Activated CD4-positive, CD25-positive, alpha-beta regulatory T cell treated with anti-CD3 and anti-CD28 coated beads, Interleukin-2, amount 50 U/mL, for 16 hours (primary cell): ENCODE measurements around the gene ZNF567.
"Not testable (repeated sequence)": the region's sequence is repeated elsewhere in the genome, so short reads cannot be mapped to it uniquely, and the experiment has no call there.

Experiments
- DNase-seq: peaks from one replicate; pipeline ENCODE4 v3.0.0-alpha.2; 2020; ENCODE audit warnings: low read depth, low spot score

Gene ZNF567

GRCh38 chr19:36687214-36688056 lies at the start of gene ZNF567:
ZNF567 (plus strand) TSS chr19:36687612; CDS start chr19:36694868, 7,256 bp downstream.
- peak; percentile 95 for DNase-seq

GRCh38 chr19:36638862-36639510 lies 48.4 kb upstream of the ZNF567 start:
- no peak for DNase-seq

- no peak for DNase-seq
Observed at GRCh38 chr19:36646746-36647145, 40.7 kb upstream of the ZNF567 start.

GRCh38 chr19:36652958-36653357 lies 34.5 kb upstream of the ZNF567 start:
- DNase-seq: no peak

GRCh38 chr19:36665832-36666231 lies 21.6 kb upstream of the ZNF567 start:
- DNase-seq: no peak

- no peak for DNase-seq
Observed at GRCh38 chr19:36668646-36669045, 18.8 kb upstream of the ZNF567 start.

- no peak for DNase-seq
Observed at GRCh38 chr19:36672368-36672767, 15.0 kb upstream of the ZNF567 start.

GRCh38 chr19:36674201-36674600 lies 13.2 kb upstream of the ZNF567 start:
- no peak for DNase-seq

- DNase-seq: no peak
Observed at GRCh38 chr19:36679455-36679854, 8.0 kb upstream of the ZNF567 start.

GRCh38 chr19:36685835-36686234 lies 1.6 kb upstream of the ZNF567 start:
- no peak for DNase-seq

GRCh38 chr19:36686365-36687213 lies 823 bp upstream of the ZNF567 start:
- DNase-seq: no peak

GRCh38 chr19:36688058-36688457 lies 646 bp downstream of the ZNF567 start:
- DNase-seq: no peak

- DNase-seq: no peak
Observed at GRCh38 chr19:36707134-36707533, 19.7 kb downstream of the ZNF567 start.

- DNase-seq: no peak
Observed at GRCh38 chr19:36709423-36709822, 22.0 kb downstream of the ZNF567 start.

GRCh38 chr19:36719687-36720556 lies 32.5 kb downstream of the ZNF567 start:
- no peak for DNase-seq

GRCh38 chr19:36736166-36736565 lies 48.8 kb downstream of the ZNF567 start:
- DNase-seq: not testable (repeated sequence)

GRCh38 chr19:36745870-36746269 lies 58.5 kb downstream of the ZNF567 start:
- no peak for DNase-seq

- DNase-seq: no peak
Observed at GRCh38 chr19:36747750-36748149, 60.3 kb downstream of the ZNF567 start.

GRCh38 chr19:36748431-36749275 lies 61.2 kb downstream of the ZNF567 start:
- no peak for DNase-seq

GRCh38 chr19:36749613-36750012 lies 62.2 kb downstream of the ZNF567 start:
- not testable (repeated sequence) for DNase-seq
